AG09309 (cell line): Measurements from ENCODE around the gene ASPHD1.

Experiments used
- DNase-seq: peaks from one replicate; pipeline ENCODE4 v3.0.0-alpha.2; 2010; ENCODE audit warnings: low read depth
- H3K4me3 ChIP-seq: 2 replicates; pipeline ENCODE4 v1.5.1; 2011; ENCODE audit warnings: mild to moderate bottlenecking, low read depth, low read length, moderate library complexity; ENCODE audit not compliant: control insufficient read depth
- CTCF ChIP-seq: IDR thresholded peaks from 2 replicates; pipeline ENCODE4 v1.5.1; 2011; ENCODE audit warnings: mild to moderate bottlenecking, low read depth, low read length, inconsistent platforms; ENCODE audit not compliant: insufficient read depth, control insufficient read depth; ENCODE audit errors: missing control alignments

ASPHD1 gene

GRCh38 chr16:29910819-29911675 lies 10.8 kb downstream of the ASPHD1 start:
- H3K4me3 ChIP-seq, result no peak overlapping the region
- no peak for DNase-seq
- no peak for TF ChIP-seq CTCF

DNA sequence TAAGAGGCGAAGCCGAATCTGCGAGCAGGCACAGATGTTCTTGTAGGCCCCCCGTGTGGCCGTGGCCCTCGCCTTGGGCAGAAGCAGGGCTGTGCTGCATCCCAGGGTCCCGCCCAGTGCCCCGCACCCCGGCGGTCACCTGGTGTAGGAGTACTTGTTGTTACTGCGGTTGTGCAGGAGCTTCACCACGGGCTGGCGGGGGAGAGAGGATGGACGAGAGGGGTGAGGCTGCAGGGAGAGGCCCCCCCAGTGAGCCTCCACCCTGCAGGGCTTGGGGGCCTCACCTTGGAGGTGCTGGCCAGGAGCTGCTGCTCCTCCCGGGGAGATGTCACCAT lies 11.4 kb downstream of the ASPHD1 start:
- no peak for TF ChIP-seq CTCF
- H3K4me3 ChIP-seq, result no peak overlapping the region
- no peak for DNase-seq

GRCh38 chr16:29912087-29912486 lies 11.8 kb downstream of the ASPHD1 start:
- no peak for TF ChIP-seq CTCF
- no peak overlapping the region for H3K4me3 ChIP-seq
- DNase-seq, result no peak

GRCh38 chr16:29913514-29913913 lies 13.2 kb downstream of the ASPHD1 start:
- H3K4me3 ChIP-seq, result no peak overlapping the region
- TF ChIP-seq CTCF, result no peak
- DNase-seq, result no peak

- no peak for TF ChIP-seq CTCF
- DNase-seq, result peak; percentile 31
Measured at GRCh38 chr16:29915590-29916247, 15.4 kb downstream of the ASPHD1 start.

DNA sequence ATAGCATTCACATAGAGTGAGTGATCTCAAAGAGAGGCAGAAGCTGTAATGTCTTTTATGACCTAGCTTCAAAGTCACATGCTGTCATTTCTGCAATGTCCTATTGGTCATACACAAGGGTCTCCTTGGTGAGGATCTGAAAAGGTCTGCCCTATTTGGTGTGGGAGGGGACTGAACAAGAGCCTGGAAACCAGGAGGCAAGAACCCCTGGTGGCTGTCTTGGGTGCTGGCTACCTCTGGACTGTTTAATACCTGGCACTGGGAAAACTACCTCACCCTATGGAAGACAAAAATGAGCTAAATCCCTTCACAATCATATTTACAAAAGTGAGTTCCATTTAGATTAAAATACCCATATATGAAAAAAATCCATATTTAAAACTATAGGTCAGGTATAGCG lies 16.7 kb downstream of the ASPHD1 start:
- TF ChIP-seq CTCF, result no peak

More at GRCh38 chr16:29915590-29916247, 15.4 kb downstream of the ASPHD1 start:
- H3K4me3 ChIP-seq, result no peak overlapping the region

More for the DNA sequence above, 16.7 kb downstream of the ASPHD1 start:
- H3K4me3 ChIP-seq, result no peak overlapping the region
- DNase-seq, result no peak
